ENCODE data around the gene MRPL37.

DNA sequence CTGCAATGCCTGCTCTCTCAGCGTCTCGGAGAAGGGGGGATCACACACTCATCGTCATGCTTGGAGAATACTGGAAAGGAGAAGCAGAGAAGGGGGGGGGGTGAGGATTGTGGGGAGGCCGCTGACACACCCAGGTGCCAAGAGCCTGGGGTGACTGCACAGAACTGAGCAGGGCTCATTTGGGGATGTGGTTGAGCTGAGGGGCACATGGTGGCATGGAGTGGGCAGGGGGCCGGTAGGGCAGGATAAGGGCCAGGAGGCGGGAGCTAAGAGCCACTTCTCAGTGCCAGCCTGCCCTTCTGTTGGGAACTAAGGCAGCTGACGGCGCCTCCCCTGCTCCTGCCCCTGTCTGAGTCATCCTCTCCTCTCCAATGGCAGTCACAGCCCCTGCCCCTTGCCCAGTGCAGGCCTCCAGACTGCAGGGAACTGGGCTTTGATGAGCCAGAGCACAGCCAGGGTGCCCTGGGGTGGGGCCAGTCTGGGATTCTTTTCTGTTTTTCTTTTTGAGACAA, 27.2 kb downstream of the MRPL37 start:
- TF ChIP-seq, protein P1, sequence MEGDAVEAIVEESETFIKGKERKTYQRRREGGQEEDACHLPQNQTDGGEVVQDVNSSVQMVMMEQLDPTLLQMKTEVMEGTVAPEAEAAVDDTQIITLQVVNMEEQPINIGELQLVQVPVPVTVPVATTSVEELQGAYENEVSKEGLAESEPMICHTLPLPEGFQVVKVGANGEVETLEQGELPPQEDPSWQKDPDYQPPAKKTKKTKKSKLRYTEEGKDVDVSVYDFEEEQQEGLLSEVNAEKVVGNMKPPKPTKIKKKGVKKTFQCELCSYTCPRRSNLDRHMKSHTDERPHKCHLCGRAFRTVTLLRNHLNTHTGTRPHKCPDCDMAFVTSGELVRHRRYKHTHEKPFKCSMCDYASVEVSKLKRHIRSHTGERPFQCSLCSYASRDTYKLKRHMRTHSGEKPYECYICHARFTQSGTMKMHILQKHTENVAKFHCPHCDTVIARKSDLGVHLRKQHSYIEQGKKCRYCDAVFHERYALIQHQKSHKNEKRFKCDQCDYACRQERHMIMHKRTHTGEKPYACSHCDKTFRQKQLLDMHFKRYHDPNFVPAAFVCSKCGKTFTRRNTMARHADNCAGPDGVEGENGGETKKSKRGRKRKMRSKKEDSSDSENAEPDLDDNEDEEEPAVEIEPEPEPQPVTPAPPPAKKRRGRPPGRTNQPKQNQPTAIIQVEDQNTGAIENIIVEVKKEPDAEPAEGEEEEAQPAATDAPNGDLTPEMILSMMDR (IDR thresholded peaks at IDR 0.05), result no peak
- TF ChIP-seq POLR2A (IDR thresholded peaks at IDR 0.05), result no peak

All from right lobe of liver (tissue), 4 donors.